Measurements from ENCODE around the gene FCHO1.

DNA sequence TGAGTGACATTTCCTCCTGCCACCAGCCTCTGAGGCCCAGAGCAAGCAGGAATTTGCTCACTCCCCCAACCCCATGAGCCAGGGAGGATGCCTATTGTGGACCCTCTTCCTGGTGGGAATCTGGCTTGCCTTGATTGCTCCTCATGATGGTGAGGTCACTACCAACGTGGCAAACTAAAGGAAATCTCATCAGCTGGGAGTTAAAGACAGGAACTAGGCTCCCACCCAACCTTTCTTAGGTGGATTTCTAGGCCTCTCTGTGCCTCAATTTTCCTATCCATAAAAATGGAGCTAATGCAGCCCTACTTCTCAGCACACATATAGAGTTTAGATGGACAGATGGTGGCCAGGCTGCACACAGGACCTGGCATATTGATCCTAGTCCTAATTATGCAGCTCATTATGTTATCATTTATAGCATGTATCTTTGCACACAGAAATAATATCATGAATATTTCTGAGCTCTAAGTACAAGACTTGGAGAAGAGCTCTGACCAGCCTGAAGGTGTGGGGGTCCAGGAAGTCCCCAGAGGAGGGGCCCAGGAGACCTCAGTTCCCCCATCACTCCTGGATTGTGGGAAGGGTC, 45.7 kb downstream of the FCHO1 start:
- TF ChIP-seq EZH2 (IDR thresholded peaks at IDR 0.05) (no peak), EZH2phosphoT487 (IDR thresholded peaks at IDR 0.05) (no peak)
- TF ChIP-seq, protein P1, sequence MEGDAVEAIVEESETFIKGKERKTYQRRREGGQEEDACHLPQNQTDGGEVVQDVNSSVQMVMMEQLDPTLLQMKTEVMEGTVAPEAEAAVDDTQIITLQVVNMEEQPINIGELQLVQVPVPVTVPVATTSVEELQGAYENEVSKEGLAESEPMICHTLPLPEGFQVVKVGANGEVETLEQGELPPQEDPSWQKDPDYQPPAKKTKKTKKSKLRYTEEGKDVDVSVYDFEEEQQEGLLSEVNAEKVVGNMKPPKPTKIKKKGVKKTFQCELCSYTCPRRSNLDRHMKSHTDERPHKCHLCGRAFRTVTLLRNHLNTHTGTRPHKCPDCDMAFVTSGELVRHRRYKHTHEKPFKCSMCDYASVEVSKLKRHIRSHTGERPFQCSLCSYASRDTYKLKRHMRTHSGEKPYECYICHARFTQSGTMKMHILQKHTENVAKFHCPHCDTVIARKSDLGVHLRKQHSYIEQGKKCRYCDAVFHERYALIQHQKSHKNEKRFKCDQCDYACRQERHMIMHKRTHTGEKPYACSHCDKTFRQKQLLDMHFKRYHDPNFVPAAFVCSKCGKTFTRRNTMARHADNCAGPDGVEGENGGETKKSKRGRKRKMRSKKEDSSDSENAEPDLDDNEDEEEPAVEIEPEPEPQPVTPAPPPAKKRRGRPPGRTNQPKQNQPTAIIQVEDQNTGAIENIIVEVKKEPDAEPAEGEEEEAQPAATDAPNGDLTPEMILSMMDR (IDR thresholded peaks at IDR 0.05): no peak

Measured in neural progenitor cell (in vitro differentiated cells).